Sigmoid colon (tissue), 4 donors: ENCODE measurements around the gene ALPK3.

ENCODE experiments used
- POLR2A ChIP-seq, 2 donors: fragments of 450-650 bp; IDR thresholded peaks; one replicate each; pipeline ENCODE4 v1.6.1; 2016; ENCODE audit warnings: antibody characterized with exemption in 2 of 2, mild to moderate bottlenecking in 2 of 2, moderate library complexity in 2 of 2
- POLR2AphosphoS5 ChIP-seq, 4 donors: sonication (generic); formaldehyde crosslinking; IDR thresholded peaks; one replicate each; pipeline ENCODE4 v1.6.1; 2017; ENCODE audit warnings: antibody characterized with exemption in 4 of 4
- TF ChIP-seq, protein P1 (sequence below), 4 experiments: fragments of 450-650 bp in 3 of 4; fragments of 200-600 bp in 1 of 4; IDR thresholded peaks; one replicate each; pipeline ENCODE4 v1.5.1; 2016 to 2019; ENCODE audit warnings: antibody characterized with exemption in 4 of 4, mild to moderate bottlenecking in 3 of 4, moderate library complexity in 2 of 4

DNA sequence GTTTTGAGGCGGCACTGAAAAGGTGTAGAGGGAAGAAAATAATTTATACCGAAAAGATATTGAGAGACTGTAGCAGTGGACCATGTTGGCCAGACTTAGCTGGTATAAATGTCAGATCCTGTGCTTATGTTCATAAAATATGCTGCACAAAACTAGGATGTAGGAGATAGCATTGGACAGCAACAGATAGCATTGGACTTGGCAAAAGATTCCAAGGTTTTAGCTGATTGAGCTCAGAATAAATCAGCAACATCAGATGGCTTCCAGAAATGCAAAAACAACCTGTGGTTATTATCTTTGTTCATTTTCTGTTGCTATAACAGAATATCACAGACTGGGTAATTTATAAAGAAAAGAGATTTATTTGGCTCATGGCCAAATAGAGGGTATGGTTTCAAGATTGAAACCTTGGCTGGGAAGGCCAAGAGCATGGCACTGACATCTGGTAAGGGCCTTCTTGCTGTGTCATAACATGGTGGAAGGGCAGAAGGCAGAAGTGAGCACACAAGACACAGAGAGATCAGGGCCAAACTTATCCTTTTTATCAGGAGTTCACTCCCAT, 102.0 kb downstream of the ALPK3 start:
- TF ChIP-seq POLR2AphosphoS5 (IDR thresholded peaks at IDR 0.05) = no peak
- TF ChIP-seq, protein P1, sequence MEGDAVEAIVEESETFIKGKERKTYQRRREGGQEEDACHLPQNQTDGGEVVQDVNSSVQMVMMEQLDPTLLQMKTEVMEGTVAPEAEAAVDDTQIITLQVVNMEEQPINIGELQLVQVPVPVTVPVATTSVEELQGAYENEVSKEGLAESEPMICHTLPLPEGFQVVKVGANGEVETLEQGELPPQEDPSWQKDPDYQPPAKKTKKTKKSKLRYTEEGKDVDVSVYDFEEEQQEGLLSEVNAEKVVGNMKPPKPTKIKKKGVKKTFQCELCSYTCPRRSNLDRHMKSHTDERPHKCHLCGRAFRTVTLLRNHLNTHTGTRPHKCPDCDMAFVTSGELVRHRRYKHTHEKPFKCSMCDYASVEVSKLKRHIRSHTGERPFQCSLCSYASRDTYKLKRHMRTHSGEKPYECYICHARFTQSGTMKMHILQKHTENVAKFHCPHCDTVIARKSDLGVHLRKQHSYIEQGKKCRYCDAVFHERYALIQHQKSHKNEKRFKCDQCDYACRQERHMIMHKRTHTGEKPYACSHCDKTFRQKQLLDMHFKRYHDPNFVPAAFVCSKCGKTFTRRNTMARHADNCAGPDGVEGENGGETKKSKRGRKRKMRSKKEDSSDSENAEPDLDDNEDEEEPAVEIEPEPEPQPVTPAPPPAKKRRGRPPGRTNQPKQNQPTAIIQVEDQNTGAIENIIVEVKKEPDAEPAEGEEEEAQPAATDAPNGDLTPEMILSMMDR (IDR thresholded peaks at IDR 0.05) = no peak
- no peak for TF ChIP-seq POLR2A (IDR thresholded peaks at IDR 0.05)
